K562 (cell line): ENCODE results near the gene CLIP2. TPM values are rescaled to one million over a fixed set of nuclear protein-coding genes. Genes with fewer than 3 reads are reported as not detected.

Source experiments
- BACH1 ChIP-seq: fragments of 200-800 bp; sonication (Bioruptor generic); IDR thresholded peaks from 2 replicates; pipeline ENCODE4 v1.6.1; 2016; ENCODE audit warnings: missing genetic modification characterization, missing compliant biosample characterization
- BCOR ChIP-seq: fragments of 450-650 bp; IDR thresholded peaks from 2 replicates; pipeline ENCODE4 v1.6.1; 2016
- CREM ChIP-seq: IDR thresholded peaks from 2 replicates; pipeline ENCODE4 v1.6.1; 2014; ENCODE audit warnings: antibody characterized with exemption, low read depth
- CXXC5 ChIP-seq: fragments of 250-450 bp; sonication (Bioruptor Pico); IDR thresholded peaks from 2 replicates; pipeline ENCODE4 v1.8.0; 2022; ENCODE audit warnings: inconsistent platforms, mild to moderate bottlenecking, moderate library complexity
- ELF2 ChIP-seq: fragments of 250-450 bp; sonication (Bioruptor Pico); IDR thresholded peaks from 2 replicates; pipeline ENCODE4 v1.5.0; 2021; ENCODE audit warnings: mild to moderate bottlenecking
- FOXJ2 ChIP-seq: fragments of 200-800 bp; sonication (Bioruptor generic); IDR thresholded peaks from 2 replicates; pipeline ENCODE4 v1.6.1; 2016; ENCODE audit warnings: missing genetic modification characterization, missing compliant biosample characterization
- KLF16 ChIP-seq: IDR thresholded peaks from 2 replicates; pipeline ENCODE4 v1.6.1; 2016; ENCODE audit warnings: antibody characterized with exemption
- MBD2 ChIP-seq: sonication (generic); IDR thresholded peaks from 2 replicates; pipeline ENCODE4 v1.6.1; 2016; ENCODE audit warnings: low read depth, borderline replicate concordance
- NFE2 ChIP-seq: IDR thresholded peaks from 2 replicates; pipeline ENCODE4 v1.6.1; 2014; ENCODE audit warnings: antibody characterized with exemption, low read depth
- NFE2L1 ChIP-seq: fragments of 450-650 bp; IDR thresholded peaks from 2 replicates; pipeline ENCODE4 v1.6.1; 2016; ENCODE audit warnings: missing genetic modification characterization, low read depth, mild to moderate bottlenecking, missing compliant biosample characterization, moderate library complexity, borderline replicate concordance
- NFIX ChIP-seq: fragments of 250-450 bp; sonication (Bioruptor Pico); IDR thresholded peaks from 2 replicates; pipeline ENCODE4 v1.4.0; 2020; ENCODE audit warnings: low read depth, mild to moderate bottlenecking, moderate library complexity
- NR2F6 ChIP-seq: fragments of 450-650 bp; formaldehyde crosslinking; IDR thresholded peaks from 2 replicates; pipeline ENCODE4 v1.4.0; 2020; ENCODE audit warnings: mild to moderate bottlenecking
- PHF21A ChIP-seq: fragments of 450-650 bp; IDR thresholded peaks from 2 replicates; pipeline ENCODE4 v1.6.1; 2017; ENCODE audit warnings: low read depth, borderline replicate concordance
- RNF2 ChIP-seq: sonication (generic); IDR thresholded peaks from 2 replicates; pipeline ENCODE4 v1.6.1; 2016
- SLC30A9 ChIP-seq: fragments of 250-450 bp; sonication (Bioruptor Pico); IDR thresholded peaks from 2 replicates; pipeline ENCODE4 v1.8.0; 2022; ENCODE audit warnings: mild to moderate bottlenecking, moderate library complexity
- SMARCC2 ChIP-seq: fragments of 450-650 bp; IDR thresholded peaks from 2 replicates; pipeline ENCODE4 v1.6.1; 2017; ENCODE audit warnings: antibody characterized with exemption, moderate library complexity, mild to moderate bottlenecking, low read depth
- TAF1 ChIP-seq: IDR thresholded peaks from 2 replicates; pipeline ENCODE4 v1.6.1; 2011; ENCODE audit warnings: mild to moderate bottlenecking, low read length, moderate library complexity; ENCODE audit not compliant: insufficient read depth, control insufficient read depth, severe bottlenecking; ENCODE audit errors: extremely low read depth
- ZBED1 ChIP-seq: IDR thresholded peaks from 2 replicates; pipeline ENCODE4 v1.6.1; 2014
- ZNF780A ChIP-seq: fragments of 250-450 bp; sonication (Bioruptor Pico); IDR thresholded peaks from 2 replicates; pipeline ENCODE4 v1.5.0; 2021; ENCODE audit warnings: mild to moderate bottlenecking
- ZZZ3 ChIP-seq: fragments of 450-650 bp; IDR thresholded peaks from 2 replicates; pipeline ENCODE4 v1.6.1; 2016; ENCODE audit warnings: antibody characterized with exemption, mild to moderate bottlenecking, moderate library complexity
- polyA plus RNA-seq, 8 experiments: library from polyadenylated mRNA; depleted of rRNA in 4 of 8; stranded (reverse) in 5 of 8; unstranded in 3 of 8; fragments of >200 nt; fragmentation: Nextera tagmentation in 2 of 8; fragmentation: Illumina TruSeq in 1 of 8; extraction: Ambion mirVana in 2 of 8; extraction: Trizol in 1 of 8; gene quantifications; 2 replicates each; pipeline versions ENCODE4 v1.2.1 to v1.2.3, GENCODE V29; 2011 to 2014; ENCODE audit warnings: inconsistent platforms in 1 of 8, missing spikeins in 1 of 8
- total RNA-seq, 7 experiments: library from RNA; depleted of rRNA in 6 of 7; stranded (reverse); fragments of >200 nt in 6 of 7; fragmentation: Illumina TruSeq in 2 of 7; extraction: Trizol in 2 of 7; gene quantifications; 2 replicates each; pipeline versions ENCODE4 v1.2.1 to v1.2.3, GENCODE V29; 2011 to 2021; ENCODE audit warnings: low replicate concordance in 1 of 7
- TF ChIP-seq, protein P1 (sequence below): fragments of 250-450 bp; sonication (Bioruptor Pico); IDR thresholded peaks from 2 replicates; pipeline ENCODE4 v1.4.0; 2020; ENCODE audit warnings: mild to moderate bottlenecking, moderate library complexity, borderline replicate concordance
- TF ChIP-seq, protein P2 (sequence below): fragments of 250-450 bp; sonication (Bioruptor Pico); IDR thresholded peaks from 2 replicates; pipeline ENCODE4 v1.8.0; 2022; ENCODE audit warnings: inconsistent platforms, mild to moderate bottlenecking, moderate library complexity, borderline replicate concordance
- TF ChIP-seq, protein P3 (sequence below): sonication (generic); formaldehyde crosslinking; IDR thresholded peaks from 2 replicates; pipeline ENCODE4 v1.4.0; 2020; ENCODE audit warnings: mild to moderate bottlenecking, missing genetic modification reagents

The CLIP2 gene
- total and polyA plus RNA-seq, 9 of the 15 experiments (the other 6 are each of a cell fraction or from before 2014, with no cell fraction given): 0.07 to 5.4 (median 2.1) TPM

DNA sequence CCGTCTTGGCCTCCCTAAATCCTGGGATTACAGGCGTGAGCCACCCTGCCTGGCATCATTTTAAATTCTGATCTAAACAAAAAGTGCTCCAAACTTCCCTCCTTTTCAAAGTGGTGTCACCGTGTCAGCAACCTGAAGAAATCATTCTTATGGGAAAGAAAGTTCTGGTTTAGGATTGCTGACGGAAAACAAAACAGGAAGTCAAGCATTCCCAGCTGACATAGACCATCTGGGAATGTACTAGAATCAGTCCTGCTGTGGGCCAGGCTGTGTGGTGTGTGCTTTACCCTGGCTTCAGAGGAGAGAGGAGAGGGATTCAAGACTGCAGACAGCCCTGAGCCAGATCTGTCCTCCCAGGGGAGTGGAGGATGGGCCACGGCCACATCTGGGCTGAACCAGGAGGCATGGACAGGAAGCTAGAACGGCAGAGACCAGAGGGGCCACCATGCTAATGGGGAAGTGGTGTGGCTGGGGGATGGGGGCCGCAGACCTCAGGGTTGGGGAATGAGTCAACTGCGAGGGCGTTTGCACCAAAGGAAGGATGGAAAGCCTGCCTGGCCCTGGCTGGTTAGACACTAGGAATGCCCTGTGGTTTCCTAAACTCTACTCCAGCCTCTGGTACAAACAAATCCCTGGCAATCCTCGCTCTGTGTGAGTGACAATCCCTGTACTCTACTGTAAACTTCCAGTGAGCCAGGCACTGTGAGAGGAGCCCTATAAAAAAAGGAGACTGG is 16.7 kb upstream of the CLIP2 start (continued):
- TF ChIP-seq SLC30A9 (CRISPR knock-in tag) (no peak), ELF2 (CRISPR knock-in tag) (no peak), FOXJ2 (tag) (no peak), NFE2L1 (tag) (no peak), BACH1 (tag) (no peak), BCOR (no peak), NFE2 (no peak), CREM (peak; percentile 64), ZNF780A (CRISPR knock-in tag) (no peak), SMARCC2 (no peak), ZBED1 (no peak), NR2F6 (CRISPR knock-in tag) (no peak), PHF21A (no peak), TAF1 (no peak), RNF2 (peak; percentile 96), MBD2 (peak; percentile 29; the same call in 1 of the 2 replicates), CXXC5 (no peak), ZZZ3 (no peak), NFIX (CRISPR knock-in tag) (no peak), KLF16 (peak; percentile 51; the same call in 1 of the 2 replicates)
- TF ChIP-seq, protein P1, sequence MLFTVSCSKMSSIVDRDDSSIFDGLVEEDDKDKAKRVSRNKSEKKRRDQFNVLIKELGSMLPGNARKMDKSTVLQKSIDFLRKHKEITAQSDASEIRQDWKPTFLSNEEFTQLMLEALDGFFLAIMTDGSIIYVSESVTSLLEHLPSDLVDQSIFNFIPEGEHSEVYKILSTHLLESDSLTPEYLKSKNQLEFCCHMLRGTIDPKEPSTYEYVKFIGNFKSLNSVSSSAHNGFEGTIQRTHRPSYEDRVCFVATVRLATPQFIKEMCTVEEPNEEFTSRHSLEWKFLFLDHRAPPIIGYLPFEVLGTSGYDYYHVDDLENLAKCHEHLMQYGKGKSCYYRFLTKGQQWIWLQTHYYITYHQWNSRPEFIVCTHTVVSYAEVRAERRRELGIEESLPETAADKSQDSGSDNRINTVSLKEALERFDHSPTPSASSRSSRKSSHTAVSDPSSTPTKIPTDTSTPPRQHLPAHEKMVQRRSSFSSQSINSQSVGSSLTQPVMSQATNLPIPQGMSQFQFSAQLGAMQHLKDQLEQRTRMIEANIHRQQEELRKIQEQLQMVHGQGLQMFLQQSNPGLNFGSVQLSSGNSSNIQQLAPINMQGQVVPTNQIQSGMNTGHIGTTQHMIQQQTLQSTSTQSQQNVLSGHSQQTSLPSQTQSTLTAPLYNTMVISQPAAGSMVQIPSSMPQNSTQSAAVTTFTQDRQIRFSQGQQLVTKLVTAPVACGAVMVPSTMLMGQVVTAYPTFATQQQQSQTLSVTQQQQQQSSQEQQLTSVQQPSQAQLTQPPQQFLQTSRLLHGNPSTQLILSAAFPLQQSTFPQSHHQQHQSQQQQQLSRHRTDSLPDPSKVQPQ (CRISPR knock-in tag): no peak
- TF ChIP-seq, protein P2, sequence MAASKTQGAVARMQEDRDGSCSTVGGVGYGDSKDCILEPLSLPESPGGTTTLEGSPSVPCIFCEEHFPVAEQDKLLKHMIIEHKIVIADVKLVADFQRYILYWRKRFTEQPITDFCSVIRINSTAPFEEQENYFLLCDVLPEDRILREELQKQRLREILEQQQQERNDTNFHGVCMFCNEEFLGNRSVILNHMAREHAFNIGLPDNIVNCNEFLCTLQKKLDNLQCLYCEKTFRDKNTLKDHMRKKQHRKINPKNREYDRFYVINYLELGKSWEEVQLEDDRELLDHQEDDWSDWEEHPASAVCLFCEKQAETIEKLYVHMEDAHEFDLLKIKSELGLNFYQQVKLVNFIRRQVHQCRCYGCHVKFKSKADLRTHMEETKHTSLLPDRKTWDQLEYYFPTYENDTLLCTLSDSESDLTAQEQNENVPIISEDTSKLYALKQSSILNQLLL (CRISPR knock-in tag): no peak
- TF ChIP-seq, protein P3, sequence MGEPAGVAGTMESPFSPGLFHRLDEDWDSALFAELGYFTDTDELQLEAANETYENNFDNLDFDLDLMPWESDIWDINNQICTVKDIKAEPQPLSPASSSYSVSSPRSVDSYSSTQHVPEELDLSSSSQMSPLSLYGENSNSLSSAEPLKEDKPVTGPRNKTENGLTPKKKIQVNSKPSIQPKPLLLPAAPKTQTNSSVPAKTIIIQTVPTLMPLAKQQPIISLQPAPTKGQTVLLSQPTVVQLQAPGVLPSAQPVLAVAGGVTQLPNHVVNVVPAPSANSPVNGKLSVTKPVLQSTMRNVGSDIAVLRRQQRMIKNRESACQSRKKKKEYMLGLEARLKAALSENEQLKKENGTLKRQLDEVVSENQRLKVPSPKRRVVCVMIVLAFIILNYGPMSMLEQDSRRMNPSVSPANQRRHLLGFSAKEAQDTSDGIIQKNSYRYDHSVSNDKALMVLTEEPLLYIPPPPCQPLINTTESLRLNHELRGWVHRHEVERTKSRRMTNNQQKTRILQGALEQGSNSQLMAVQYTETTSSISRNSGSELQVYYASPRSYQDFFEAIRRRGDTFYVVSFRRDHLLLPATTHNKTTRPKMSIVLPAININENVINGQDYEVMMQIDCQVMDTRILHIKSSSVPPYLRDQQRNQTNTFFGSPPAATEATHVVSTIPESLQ (CRISPR knock-in tag): no peak
